KMS-11 (cell line): ENCODE measurements around the gene SRGAP1.

Source experiments
- H2AFZ ChIP-seq: fragments of 200-600 bp; sonication (generic); 2 replicates; pipeline ENCODE4 v1.6.1; 2016; ENCODE audit warnings: antibody characterized with exemption, mixed run types, low read depth
- H3K27ac ChIP-seq: fragments of 200-600 bp; sonication (generic); 2 replicates; pipeline ENCODE4 v1.6.1; 2016; ENCODE audit warnings: mild to moderate bottlenecking, mixed run types
- H3K27me3 ChIP-seq: fragments of 200-600 bp; sonication (generic); 2 replicates; pipeline ENCODE4 v1.6.1; 2017; ENCODE audit warnings: mild to moderate bottlenecking, low read depth, mixed run types, moderate library complexity; ENCODE audit not compliant: insufficient read depth
- H3K36me3 ChIP-seq: fragments of 200-600 bp; sonication (generic); 2 replicates; pipeline ENCODE4 v1.6.1; 2017; ENCODE audit warnings: mild to moderate bottlenecking, mixed run types; ENCODE audit not compliant: insufficient read depth
- H3K4me1 ChIP-seq: fragments of 200-600 bp; sonication (generic); 2 replicates; pipeline ENCODE4 v1.6.1; 2016; ENCODE audit warnings: mild to moderate bottlenecking, low read depth, mixed run types; ENCODE audit not compliant: poor library complexity, severe bottlenecking
- H3K4me2 ChIP-seq: fragments of 200-600 bp; sonication (generic); 2 replicates; pipeline ENCODE4 v1.7.0; 2016; ENCODE audit warnings: mild to moderate bottlenecking, mixed run types
- H3K4me3 ChIP-seq: fragments of 200-600 bp; sonication (generic); IDR thresholded peaks from 2 replicates; pipeline ENCODE4 v1.6.1; 2017; ENCODE audit warnings: low read depth, low read length, mixed read lengths; ENCODE audit not compliant: insufficient read depth
- H3K79me2 ChIP-seq: fragments of 200-600 bp; sonication (generic); 2 replicates; pipeline ENCODE4 v1.6.1; 2016; ENCODE audit warnings: low read depth, mixed run types; ENCODE audit not compliant: insufficient read depth
- H3K9ac ChIP-seq: fragments of 200-600 bp; sonication (generic); 2 replicates; pipeline ENCODE4 v1.6.1; 2016; ENCODE audit warnings: mild to moderate bottlenecking, mixed run types
- H4K20me1 ChIP-seq: fragments of 200-600 bp; sonication (generic); 2 replicates; pipeline ENCODE4 v1.6.1; 2016; ENCODE audit warnings: mild to moderate bottlenecking, mixed run types; ENCODE audit not compliant: insufficient read depth
- CTCF ChIP-seq: fragments of 200-600 bp; sonication (generic); conservative IDR thresholded peaks from 2 replicates; pipeline ENCODE4 v1.6.1; 2017; ENCODE audit warnings: low read depth, mild to moderate bottlenecking, antibody characterized with exemption, low read length, moderate library complexity, mixed read lengths

Gene SRGAP1

GRCh38 chr12:63994704-63995103 is 150.2 kb downstream of the SRGAP1 start:
- H3K79me2 ChIP-seq: no peaks in the 10 kb centered on the region
- H3K27me3 ChIP-seq: no peaks in the 10 kb centered on the region
- no peak overlapping the region for H3K4me2 ChIP-seq
- no peak overlapping the region for H2AFZ ChIP-seq
- no peaks in the 10 kb centered on the region for H4K20me1 ChIP-seq
- no peaks in the 10 kb centered on the region for H3K36me3 ChIP-seq
- no peak for TF ChIP-seq CTCF
- no peak overlapping the region for H3K27ac ChIP-seq
- no peaks in the 10 kb centered on the region for H3K4me1 ChIP-seq
- no peak overlapping the region for H3K9ac ChIP-seq
- H3K4me3 ChIP-seq: no peak overlapping the region

- H3K27me3 ChIP-seq: no peaks in the 10 kb centered on the region
- no peak overlapping the region for H3K4me3 ChIP-seq
- no peak overlapping the region for H3K9ac ChIP-seq
- H4K20me1 ChIP-seq: no peaks in the 10 kb centered on the region
- H3K27ac ChIP-seq: no peak overlapping the region
- TF ChIP-seq CTCF: no peak
- H2AFZ ChIP-seq: no peak overlapping the region
- H3K79me2 ChIP-seq: no peaks in the 10 kb centered on the region
- no peaks in the 10 kb centered on the region for H3K4me1 ChIP-seq
- no peak overlapping the region for H3K4me2 ChIP-seq
- no peaks in the 10 kb centered on the region for H3K36me3 ChIP-seq
Observed at GRCh38 chr12:63995512-63995911, 151.0 kb downstream of the SRGAP1 start.

DNA sequence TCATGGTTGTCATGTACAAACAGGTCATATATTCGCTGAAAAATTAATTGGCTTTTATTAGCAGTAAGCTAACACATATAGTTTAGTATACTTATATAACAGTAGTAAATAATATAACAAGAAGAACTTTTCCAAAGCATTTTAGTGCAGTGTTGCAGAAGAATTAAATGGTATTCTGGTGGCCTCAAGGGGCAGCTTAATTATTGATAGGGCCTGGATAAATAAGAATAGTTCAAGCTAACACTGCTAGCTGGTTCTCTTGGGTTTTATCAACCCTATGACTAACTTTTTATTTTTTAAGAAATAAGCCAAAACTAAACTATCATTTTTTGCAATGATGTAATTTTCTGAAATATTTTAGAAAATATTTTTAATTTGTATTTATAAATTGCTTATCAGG is 152.1 kb downstream of the SRGAP1 start:
- no peaks in the 10 kb centered on the region for H3K27me3 ChIP-seq
- H3K4me1 ChIP-seq: no peaks in the 10 kb centered on the region
- H4K20me1 ChIP-seq: no peaks in the 10 kb centered on the region
- H3K36me3 ChIP-seq: no peaks in the 10 kb centered on the region
- TF ChIP-seq CTCF: no peak
- H3K79me2 ChIP-seq: no peaks in the 10 kb centered on the region
- H3K27ac ChIP-seq: no peak overlapping the region
- H2AFZ ChIP-seq: no peak overlapping the region
- H3K9ac ChIP-seq: no peak overlapping the region
- no peak overlapping the region for H3K4me3 ChIP-seq
- H3K4me2 ChIP-seq: no peak overlapping the region

GRCh38 chr12:63997198-63997597 is 152.7 kb downstream of the SRGAP1 start:
- Histone ChIP-seq H3K79me2 (no peaks in the 10 kb centered on the region), H3K9ac (no peak overlapping the region)

More at GRCh38 chr12:63997198-63997597, 152.7 kb downstream of the SRGAP1 start:
- Histone ChIP-seq H3K27ac (no peak overlapping the region), H4K20me1 (no peaks in the 10 kb centered on the region), H3K4me3 (no peak overlapping the region), H3K27me3 (no peaks in the 10 kb centered on the region), H3K36me3 (no peaks in the 10 kb centered on the region), H3K4me2 (no peak overlapping the region), H3K4me1 (no peaks in the 10 kb centered on the region), H2AFZ (no peak overlapping the region)
- TF ChIP-seq CTCF: no peak
